ENCODE data around the gene SEMA7A.

Gene SEMA7A

DNA sequence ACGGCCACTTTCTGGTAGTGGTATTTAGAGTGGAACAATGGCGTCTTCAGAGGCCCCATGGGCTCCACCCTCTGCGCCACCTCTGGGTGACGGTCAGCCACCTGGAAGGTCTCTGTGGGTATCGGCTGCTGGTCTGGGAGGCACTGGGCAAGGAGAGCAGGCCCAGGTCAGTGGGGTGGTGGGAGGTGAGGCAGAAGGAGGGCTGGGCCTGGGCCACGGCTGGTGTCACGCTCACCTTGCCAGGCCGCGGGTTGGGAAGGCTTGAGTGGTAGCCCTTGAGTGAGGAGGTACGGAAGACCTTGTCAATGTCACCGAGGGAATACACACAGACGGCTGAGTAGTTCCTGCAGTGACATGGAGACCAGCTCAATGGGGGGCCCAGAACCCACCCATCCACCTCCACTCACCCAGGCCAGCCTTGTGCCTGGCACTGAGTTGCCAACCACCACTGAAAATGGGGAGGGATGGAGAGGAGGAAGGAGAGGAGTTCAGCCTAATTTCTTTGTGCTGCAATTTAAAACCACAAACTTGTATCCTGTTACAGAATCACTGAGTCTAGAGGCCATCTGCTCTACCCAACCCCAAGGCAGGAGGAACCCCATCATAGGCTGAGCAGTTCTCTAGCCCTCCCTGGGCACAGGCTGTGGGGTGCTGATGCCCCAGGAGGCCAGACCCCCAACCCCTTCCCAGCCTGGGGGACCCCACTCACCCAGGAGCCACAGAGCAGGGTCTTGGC lies 19.0 kb downstream of the SEMA7A start:
- DNase-seq (ENCODE audit: low read depth) = peak; percentile 65
- no peak overlapping the region for H3K4me3 ChIP-seq (ENCODE audit: low read depth, low read length)
- TF ChIP-seq, protein P1, sequence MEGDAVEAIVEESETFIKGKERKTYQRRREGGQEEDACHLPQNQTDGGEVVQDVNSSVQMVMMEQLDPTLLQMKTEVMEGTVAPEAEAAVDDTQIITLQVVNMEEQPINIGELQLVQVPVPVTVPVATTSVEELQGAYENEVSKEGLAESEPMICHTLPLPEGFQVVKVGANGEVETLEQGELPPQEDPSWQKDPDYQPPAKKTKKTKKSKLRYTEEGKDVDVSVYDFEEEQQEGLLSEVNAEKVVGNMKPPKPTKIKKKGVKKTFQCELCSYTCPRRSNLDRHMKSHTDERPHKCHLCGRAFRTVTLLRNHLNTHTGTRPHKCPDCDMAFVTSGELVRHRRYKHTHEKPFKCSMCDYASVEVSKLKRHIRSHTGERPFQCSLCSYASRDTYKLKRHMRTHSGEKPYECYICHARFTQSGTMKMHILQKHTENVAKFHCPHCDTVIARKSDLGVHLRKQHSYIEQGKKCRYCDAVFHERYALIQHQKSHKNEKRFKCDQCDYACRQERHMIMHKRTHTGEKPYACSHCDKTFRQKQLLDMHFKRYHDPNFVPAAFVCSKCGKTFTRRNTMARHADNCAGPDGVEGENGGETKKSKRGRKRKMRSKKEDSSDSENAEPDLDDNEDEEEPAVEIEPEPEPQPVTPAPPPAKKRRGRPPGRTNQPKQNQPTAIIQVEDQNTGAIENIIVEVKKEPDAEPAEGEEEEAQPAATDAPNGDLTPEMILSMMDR (IDR thresholded peaks at IDR 0.05; ENCODE audit: low read depth, low read length) = no peak
- TF ChIP-seq, protein P2, sequence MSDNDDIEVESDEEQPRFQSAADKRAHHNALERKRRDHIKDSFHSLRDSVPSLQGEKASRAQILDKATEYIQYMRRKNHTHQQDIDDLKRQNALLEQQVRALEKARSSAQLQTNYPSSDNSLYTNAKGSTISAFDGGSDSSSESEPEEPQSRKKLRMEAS (IDR thresholded peaks at IDR 0.05; ENCODE audit: low read depth, low read length) = no peak

DNA sequence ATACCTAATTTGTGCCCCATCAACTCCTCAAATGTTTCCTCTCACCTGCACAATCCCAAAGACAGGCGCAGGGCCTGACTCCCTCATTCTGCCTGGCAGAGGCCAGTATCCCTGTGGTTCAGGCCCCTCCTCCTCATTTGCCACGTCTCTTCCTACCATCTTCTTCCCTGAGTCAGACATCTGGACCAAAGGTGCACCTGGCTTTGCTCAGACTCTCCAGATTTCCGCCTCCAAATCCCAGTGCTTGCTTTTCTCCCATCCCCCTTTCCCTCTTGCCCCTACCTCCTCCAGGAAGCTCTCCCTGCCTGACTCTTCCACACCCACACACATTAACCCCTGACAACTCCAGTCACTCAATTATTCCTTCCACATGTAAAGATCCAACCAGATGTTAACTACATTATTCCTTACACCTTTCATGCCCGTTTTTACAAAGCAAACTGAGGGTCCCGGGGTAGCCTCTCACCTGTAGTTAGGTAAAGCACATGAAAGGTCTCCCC lies 19.6 kb downstream of the SEMA7A start:
- no peak for DNase-seq (ENCODE audit: low read depth)
- TF ChIP-seq POLR2A (IDR thresholded peaks at IDR 0.05; ENCODE audit: extremely low read depth, insufficient read length) (no peak), MYC (IDR thresholded peaks at IDR 0.05; ENCODE audit: low read depth, low read length) (no peak)
- TF ChIP-seq, protein P2 (IDR thresholded peaks at IDR 0.05; ENCODE audit: low read depth, low read length) = no peak
- TF ChIP-seq, protein P1 (IDR thresholded peaks at IDR 0.05; ENCODE audit: low read depth, low read length) = no peak
- H3K4me3 ChIP-seq (ENCODE audit: low read depth, low read length) = no peak overlapping the region

DNA sequence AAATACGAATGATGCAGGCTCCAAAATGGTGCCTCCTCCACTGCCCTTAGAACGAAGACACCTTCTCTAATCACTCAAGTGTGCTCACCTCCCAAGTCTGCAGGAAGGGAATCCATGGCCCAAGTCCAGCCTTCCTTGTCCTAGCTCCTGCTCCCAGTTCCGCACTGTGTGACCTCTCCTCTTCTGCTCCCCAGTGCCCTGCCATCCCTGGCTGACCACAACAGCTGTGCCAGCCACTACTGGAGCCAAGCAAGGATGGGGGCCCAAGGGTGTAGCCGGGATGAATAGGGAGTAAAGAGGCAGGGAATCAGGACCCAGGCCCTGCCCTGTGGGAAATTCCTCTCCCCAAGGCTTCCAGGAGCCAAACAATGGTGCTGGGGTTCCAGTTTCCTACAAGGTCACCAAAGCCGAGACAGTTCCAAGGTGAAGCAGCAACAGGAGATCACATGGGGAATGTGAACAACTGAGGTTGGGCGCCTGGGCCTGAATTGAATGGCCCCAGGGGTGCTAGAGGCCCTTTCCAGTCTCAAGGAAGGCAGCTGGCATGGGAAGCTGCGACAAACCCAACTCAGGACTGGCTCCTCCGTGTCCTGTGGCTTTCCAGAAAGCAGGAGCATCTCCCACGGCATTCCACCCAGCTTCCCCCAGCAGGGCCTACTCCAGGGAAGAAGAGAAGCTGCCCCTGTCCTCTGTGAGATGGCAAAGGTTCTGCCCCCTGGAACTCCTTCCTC lies 20.2 kb downstream of the SEMA7A start:
- no peak overlapping the region for H3K4me3 ChIP-seq (ENCODE audit: low read depth, low read length)
- TF ChIP-seq, protein P2 (IDR thresholded peaks at IDR 0.05; ENCODE audit: low read depth, low read length) = no peak
- TF ChIP-seq, protein P1 (IDR thresholded peaks at IDR 0.05; ENCODE audit: low read depth, low read length) = no peak
- no peak for TF ChIP-seq POLR2A (IDR thresholded peaks at IDR 0.05; ENCODE audit: extremely low read depth, insufficient read length)
- no peak for TF ChIP-seq MYC (IDR thresholded peaks at IDR 0.05; ENCODE audit: low read depth, low read length)
- no peak for DNase-seq (ENCODE audit: low read depth)

DNA sequence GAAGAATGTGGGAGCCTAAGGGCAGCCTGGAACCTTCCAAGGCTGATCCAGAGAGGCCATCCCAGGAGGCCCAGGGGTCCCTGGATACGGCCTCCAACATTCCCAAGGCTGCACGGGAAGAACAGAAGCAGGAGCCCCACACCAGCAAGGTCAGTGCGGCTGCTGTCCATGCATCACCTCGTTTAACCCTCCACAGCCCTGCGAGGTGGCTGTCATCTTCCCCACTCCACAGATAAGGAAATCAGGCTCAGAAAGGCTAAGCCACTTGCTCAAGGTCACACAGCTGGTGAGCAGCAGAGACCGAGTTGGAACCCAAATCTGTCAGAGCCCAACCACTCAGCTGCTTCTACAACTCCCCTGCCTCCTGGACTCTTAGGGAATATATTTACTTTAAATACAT lies 21.6 kb downstream of the SEMA7A start:
- TF ChIP-seq, protein P1 (IDR thresholded peaks at IDR 0.05; ENCODE audit: low read depth, low read length) = no peak
- TF ChIP-seq, protein P2 (IDR thresholded peaks at IDR 0.05; ENCODE audit: low read depth, low read length) = no peak
- TF ChIP-seq POLR2A (IDR thresholded peaks at IDR 0.05; ENCODE audit: extremely low read depth, insufficient read length) (no peak), MYC (IDR thresholded peaks at IDR 0.05; ENCODE audit: low read depth, low read length) (no peak)
- no peak overlapping the region for H3K4me3 ChIP-seq (ENCODE audit: low read depth, low read length)
- DNase-seq (ENCODE audit: low read depth) = no peak

DNA sequence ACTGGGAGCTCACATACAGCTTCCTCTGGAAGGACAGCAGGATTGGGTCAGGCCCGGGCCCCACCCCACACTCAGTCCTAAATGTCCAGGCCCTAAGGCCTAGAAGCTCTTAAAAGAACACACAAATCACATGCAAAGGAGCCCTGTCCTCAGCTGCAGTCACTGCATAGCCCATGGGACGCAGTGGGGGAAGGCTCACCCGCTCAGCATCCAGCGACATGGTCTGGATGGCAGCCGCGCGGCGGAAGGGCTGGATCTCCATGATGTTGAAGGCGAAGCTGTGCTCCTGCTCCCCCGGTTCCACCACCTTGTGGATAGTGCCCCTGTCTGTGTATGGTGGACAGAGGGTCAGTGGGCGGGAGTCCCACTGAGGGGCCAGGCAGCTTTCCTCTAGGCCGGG lies 22.1 kb downstream of the SEMA7A start:
- H3K4me3 ChIP-seq (ENCODE audit: low read depth, low read length) = no peak overlapping the region
- no peak for DNase-seq (ENCODE audit: low read depth)
- TF ChIP-seq MYC (IDR thresholded peaks at IDR 0.05; ENCODE audit: low read depth, low read length) (no peak), POLR2A (IDR thresholded peaks at IDR 0.05; ENCODE audit: extremely low read depth, insufficient read length) (no peak)
- TF ChIP-seq, protein P2 (IDR thresholded peaks at IDR 0.05; ENCODE audit: low read depth, low read length) = no peak

DNA sequence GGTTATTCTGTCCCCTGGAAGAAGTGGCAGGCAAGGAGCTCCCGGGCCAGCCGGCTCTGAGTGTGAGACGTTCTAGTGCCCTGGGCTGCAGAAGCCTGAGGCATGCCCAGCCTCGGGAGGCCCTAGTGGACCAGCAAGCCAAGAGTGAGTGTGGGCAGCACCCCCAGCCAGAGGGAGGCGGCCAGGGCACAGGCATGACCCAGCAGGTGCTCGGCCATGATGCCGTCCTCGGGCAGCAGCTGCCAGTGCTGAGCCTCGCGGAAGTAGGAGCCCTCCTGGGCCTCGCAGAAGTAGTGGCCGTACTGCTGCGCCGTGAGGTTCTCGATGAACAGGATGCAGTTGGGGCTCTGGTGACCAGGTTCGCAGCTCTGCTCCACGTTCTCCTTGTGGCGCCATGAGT lies 23.3 kb downstream of the SEMA7A start:
- no peak for DNase-seq (ENCODE audit: low read depth)
- no peak overlapping the region for H3K4me3 ChIP-seq (ENCODE audit: low read depth, low read length)
- TF ChIP-seq POLR2A (IDR thresholded peaks at IDR 0.05; ENCODE audit: extremely low read depth, insufficient read length) = no peak
- TF ChIP-seq, protein P2 (IDR thresholded peaks at IDR 0.05; ENCODE audit: low read depth, low read length) = no peak
